Osteoblast (primary cell): ENCODE results near the gene TLE3. TPM values are rescaled to one million over a fixed set of nuclear protein-coding genes. Genes with fewer than 3 reads are reported as not detected.

Experiments
- DNase-seq: peaks from one replicate; pipeline ENCODE4 v3.0.0; 2011; ENCODE audit warnings: low spot score, mixed read lengths; ENCODE audit not compliant: insufficient read length; ENCODE audit errors: missing footprints
- H2AFZ ChIP-seq: 2 replicates; pipeline ENCODE4 v1.6.0; 2011; ENCODE audit warnings: mild to moderate bottlenecking, low read length
- H3K27ac ChIP-seq: 2 replicates; pipeline ENCODE4 v1.5.1; 2011; ENCODE audit warnings: mild to moderate bottlenecking, low read depth, low read length, moderate library complexity
- H3K27me3 ChIP-seq: 2 replicates; pipeline ENCODE4 v1.6.0; 2012; ENCODE audit warnings: mild to moderate bottlenecking, control low read depth, inconsistent platforms, low read length, moderate library complexity; ENCODE audit not compliant: insufficient read depth
- H3K36me3 ChIP-seq: 2 replicates; pipeline ENCODE4 v1.5.1; 2011; ENCODE audit warnings: mild to moderate bottlenecking, low read length, control low read depth, moderate library complexity; ENCODE audit not compliant: insufficient read depth
- H3K4me1 ChIP-seq: 2 replicates; pipeline ENCODE4 v1.5.1; 2011; ENCODE audit warnings: mild to moderate bottlenecking, low read length, control low read depth, moderate library complexity; ENCODE audit not compliant: insufficient read depth
- H3K4me2 ChIP-seq: 2 replicates; pipeline ENCODE4 v1.6.0; 2011; ENCODE audit warnings: mild to moderate bottlenecking, low read length; ENCODE audit not compliant: insufficient read depth
- H3K4me3 ChIP-seq: fragments of 200-600 bp; sonication (generic); 3 replicates; pipeline ENCODE4 v1.5.1; 2012; ENCODE audit warnings: mild to moderate bottlenecking, low read length, inconsistent platforms; ENCODE audit not compliant: insufficient read depth
- H3K79me2 ChIP-seq: 2 replicates; pipeline ENCODE4 v1.6.0; 2012; ENCODE audit warnings: mild to moderate bottlenecking, low read length, control low read depth, inconsistent platforms; ENCODE audit not compliant: insufficient read depth
- H3K9me3 ChIP-seq: 2 replicates; pipeline ENCODE4 v1.5.1; 2011; ENCODE audit warnings: low read depth, low read length, control low read depth
- H4K20me1 ChIP-seq: 2 replicates; pipeline ENCODE4 v1.6.0; 2012; ENCODE audit warnings: mild to moderate bottlenecking, low read length, control low read depth; ENCODE audit not compliant: insufficient read depth
- total RNA-seq: library from RNA; depleted of rRNA; stranded (reverse); fragments of >200 nt; gene quantifications from 2 replicates; pipeline ENCODE4 v1.2.3, GENCODE V29; 2012
- TF ChIP-seq, protein P1 (sequence below): IDR thresholded peaks from 2 replicates; pipeline ENCODE4 v1.5.1; 2011; ENCODE audit warnings: mild to moderate bottlenecking, low read depth, low read length, moderate library complexity; ENCODE audit errors: extremely low read depth

The TLE3 gene
- total RNA-seq, 1 donor = 29.7 TPM

DNA sequence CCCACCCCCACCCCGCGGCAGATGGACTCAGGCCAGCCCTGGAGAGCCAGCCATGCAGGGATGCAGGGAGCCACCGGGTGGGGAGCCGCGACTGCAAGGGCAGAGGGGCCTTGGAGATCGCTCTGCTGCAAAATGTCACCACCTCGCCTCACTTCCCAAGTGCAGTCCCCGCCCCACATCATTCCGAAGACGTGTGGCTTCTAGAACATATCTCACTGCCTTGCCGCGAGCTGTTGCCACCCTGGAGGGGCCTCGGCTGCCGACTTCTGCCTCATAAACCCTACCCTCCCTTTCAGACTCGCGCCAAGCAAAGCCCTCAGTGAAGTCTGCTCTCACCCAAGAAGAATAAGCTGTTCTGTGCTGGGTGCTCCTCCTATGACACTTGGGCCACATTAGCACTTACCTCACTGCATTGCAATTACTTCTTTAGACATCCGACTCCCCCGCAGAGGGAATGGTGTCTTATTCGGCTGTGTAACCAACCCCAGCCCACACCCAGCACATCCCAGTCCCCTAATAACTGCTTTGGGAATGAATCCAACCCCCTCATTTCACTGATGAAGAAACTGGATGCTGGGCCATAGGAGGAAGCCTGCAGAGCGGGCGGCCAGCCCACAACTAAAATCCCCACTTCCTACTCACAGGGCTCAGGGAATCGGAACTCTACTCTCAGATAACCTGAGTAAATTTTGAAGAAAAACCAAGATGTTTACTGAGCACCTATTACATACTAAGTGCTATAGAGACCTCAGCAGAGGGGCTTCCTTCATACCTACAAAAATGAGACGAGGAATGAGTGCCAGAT is 8.6 kb downstream of the TLE3 start:
- Histone ChIP-seq H4K20me1 (peaks cover 91% of the 10 kb centered on the region), H3K9me3 (no peaks in the 10 kb centered on the region), H2AFZ (no peak overlapping the region), H3K27ac (no peak overlapping the region), H3K27me3 (no peaks in the 10 kb centered on the region), H3K4me1 (peaks cover 36% of the 10 kb centered on the region), H3K4me2 (peak overlapping the region; percentile 4), H3K4me3 (no peak overlapping the region), H3K79me2 (peaks cover 97% of the 10 kb centered on the region), H3K36me3 (peaks cover 81% of the 10 kb centered on the region)
- TF ChIP-seq, protein P1, sequence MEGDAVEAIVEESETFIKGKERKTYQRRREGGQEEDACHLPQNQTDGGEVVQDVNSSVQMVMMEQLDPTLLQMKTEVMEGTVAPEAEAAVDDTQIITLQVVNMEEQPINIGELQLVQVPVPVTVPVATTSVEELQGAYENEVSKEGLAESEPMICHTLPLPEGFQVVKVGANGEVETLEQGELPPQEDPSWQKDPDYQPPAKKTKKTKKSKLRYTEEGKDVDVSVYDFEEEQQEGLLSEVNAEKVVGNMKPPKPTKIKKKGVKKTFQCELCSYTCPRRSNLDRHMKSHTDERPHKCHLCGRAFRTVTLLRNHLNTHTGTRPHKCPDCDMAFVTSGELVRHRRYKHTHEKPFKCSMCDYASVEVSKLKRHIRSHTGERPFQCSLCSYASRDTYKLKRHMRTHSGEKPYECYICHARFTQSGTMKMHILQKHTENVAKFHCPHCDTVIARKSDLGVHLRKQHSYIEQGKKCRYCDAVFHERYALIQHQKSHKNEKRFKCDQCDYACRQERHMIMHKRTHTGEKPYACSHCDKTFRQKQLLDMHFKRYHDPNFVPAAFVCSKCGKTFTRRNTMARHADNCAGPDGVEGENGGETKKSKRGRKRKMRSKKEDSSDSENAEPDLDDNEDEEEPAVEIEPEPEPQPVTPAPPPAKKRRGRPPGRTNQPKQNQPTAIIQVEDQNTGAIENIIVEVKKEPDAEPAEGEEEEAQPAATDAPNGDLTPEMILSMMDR = no peak
- no peak for DNase-seq

GRCh38 chr15:70088455-70088854 is 9.3 kb downstream of the TLE3 start:
- no peak overlapping the region for H2AFZ ChIP-seq
- TF ChIP-seq, protein P1 = no peak
- H3K79me2 ChIP-seq = peaks cover 97% of the 10 kb centered on the region
- peaks cover 29% of the 10 kb centered on the region for H3K4me1 ChIP-seq
- H3K9me3 ChIP-seq = no peaks in the 10 kb centered on the region
- peak; percentile 22 for DNase-seq
- H3K4me2 ChIP-seq = no peak overlapping the region
- no peak overlapping the region for H3K4me3 ChIP-seq
- H3K36me3 ChIP-seq = peaks cover 85% of the 10 kb centered on the region
- H3K27ac ChIP-seq = no peak overlapping the region
- H4K20me1 ChIP-seq = peaks cover 91% of the 10 kb centered on the region
- H3K27me3 ChIP-seq = no peaks in the 10 kb centered on the region

GRCh38 chr15:70087708-70088352 is 9.9 kb downstream of the TLE3 start:
- Histone ChIP-seq H3K27ac (no peak overlapping the region), H3K4me1 (peaks cover 23% of the 10 kb centered on the region), H3K27me3 (no peaks in the 10 kb centered on the region), H4K20me1 (peaks cover 89% of the 10 kb centered on the region), H2AFZ (no peak overlapping the region), H3K4me3 (no peak overlapping the region), H3K4me2 (no peak overlapping the region), H3K9me3 (no peaks in the 10 kb centered on the region), H3K79me2 (peaks cover 94% of the 10 kb centered on the region), H3K36me3 (peaks cover 85% of the 10 kb centered on the region)
- TF ChIP-seq, protein P1 = no peak
- DNase-seq = no peak

- H3K9me3 ChIP-seq = no peaks in the 10 kb centered on the region
- peaks cover 86% of the 10 kb centered on the region for H3K79me2 ChIP-seq
- no peak for DNase-seq
- TF ChIP-seq, protein P1 = no peak
- no peak overlapping the region for H3K27ac ChIP-seq
- no peak overlapping the region for H3K4me2 ChIP-seq
- peaks cover 88% of the 10 kb centered on the region for H4K20me1 ChIP-seq
- H2AFZ ChIP-seq = no peak overlapping the region
- no peaks in the 10 kb centered on the region for H3K27me3 ChIP-seq
- H3K4me1 ChIP-seq = peaks cover 11% of the 10 kb centered on the region
- no peak overlapping the region for H3K4me3 ChIP-seq
- peaks cover 80% of the 10 kb centered on the region for H3K36me3 ChIP-seq
Observed at GRCh38 chr15:70086636-70087035, 11.1 kb downstream of the TLE3 start.
